Stimulated activated CD8-positive, alpha-beta memory T cell treated with anti-CD3 and anti-CD28 coated beads, Interleukin-4, amount 100 ng/mL, for 24 hours (primary cell): ENCODE data around the gene PISD.

Experiments used
- DNase-seq: peaks from one replicate; pipeline ENCODE4 v3.0.0-alpha.2; 2020; ENCODE audit warnings: low read depth

The PISD gene

DNA sequence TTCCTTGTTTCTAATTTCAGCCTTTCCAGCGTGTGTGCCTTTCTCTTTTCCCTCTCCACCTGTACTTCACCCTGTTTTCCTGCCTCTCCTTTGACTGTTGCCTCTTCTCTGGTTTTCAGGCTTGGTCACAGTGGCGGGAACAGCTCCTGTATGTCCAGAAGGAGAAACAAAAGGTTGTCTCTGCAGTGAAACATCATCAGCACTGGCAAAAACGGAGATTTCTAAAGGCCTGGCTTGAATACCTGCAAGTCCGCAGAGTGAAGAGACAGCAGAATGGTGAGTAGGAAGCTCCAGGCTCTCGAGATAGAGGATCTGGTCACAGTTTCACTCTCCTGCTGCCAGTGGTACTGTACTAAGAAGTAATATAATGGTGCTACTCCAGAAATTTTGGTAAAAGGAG lies 89.1 kb downstream of the PISD start:
- DNase-seq = no peak

DNA sequence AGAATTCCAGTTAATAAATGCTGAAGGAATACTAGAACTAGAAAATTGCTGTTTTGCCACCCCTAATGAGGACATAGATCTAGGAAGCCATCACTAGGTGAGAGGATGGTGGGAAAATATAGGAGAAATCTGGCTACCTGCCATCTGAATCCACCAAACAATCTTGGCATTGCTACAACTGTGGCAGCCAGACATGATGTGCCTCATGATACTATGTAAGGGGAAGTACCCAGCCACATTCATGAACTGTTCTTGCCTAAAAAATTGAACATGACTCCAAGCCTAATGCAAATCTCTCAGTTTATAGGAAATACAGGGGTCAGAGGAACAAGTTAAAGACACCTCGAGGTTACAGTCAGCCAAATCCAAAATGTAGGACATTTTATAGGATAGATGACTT lies 92.9 kb downstream of the PISD start:
- no peak for DNase-seq
